Panc1 (cell line): Measurements from ENCODE around the gene ELMO2. TPM values are rescaled to one million over a fixed set of nuclear protein-coding genes. Genes with fewer than 3 reads are reported as not detected.

Experiments used
- ATAC-seq: fragments of 200-7000 bp; cut with Tn5 transposase; 2 replicates; pipeline ENCODE4 v1.9.1; 2020; ENCODE audit warnings: mild to moderate bottlenecking, moderate library complexity
- BruUV-seq: library from RNA; stranded (reverse); fragments of 400-500 nt; replicated peaks from 2 replicates; lab custom pipeline; 2021; lab: Mats Ljungman, UMichigan
- CTCF ChIA-PET: fragments of 300-600 bp; sonication (Branson Sonifier 250); formaldehyde crosslinking; loops from one replicate; lab custom pipeline; 2022; ENCODE audit warnings: antibody characterized with exemption; lab: Charles Lee
- POLR2A ChIA-PET: fragments of 300-600 bp; sonication (Branson Sonifier 250); formaldehyde crosslinking; loops from one replicate; lab custom pipeline; 2022; ENCODE audit warnings: antibody characterized with exemption; lab: Charles Lee
- DNase-seq: peaks from one replicate; pipeline ENCODE4 v3.0.0-alpha.2; 2010; ENCODE audit warnings: low read depth, low spot score
- H3K27ac ChIP-seq: 2 replicates; pipeline ENCODE4 v1.5.1; 2011; ENCODE audit warnings: mild to moderate bottlenecking, low read length, inconsistent platforms
- H3K27me3 ChIP-seq: fragments of 200-500 bp; sonication (Bioruptor generic); 2 replicates; pipeline ENCODE4 v1.6.0; 2014; ENCODE audit warnings: low read length, inconsistent platforms; ENCODE audit not compliant: control insufficient read depth, insufficient read depth
- H3K36me3 ChIP-seq: fragments of 200-500 bp; sonication (Bioruptor generic); 2 replicates; pipeline ENCODE4 v1.5.1; 2014; ENCODE audit warnings: inconsistent platforms, mild to moderate bottlenecking, low read length, moderate library complexity; ENCODE audit not compliant: control insufficient read depth, insufficient read depth
- H3K4me1 ChIP-seq: 2 replicates; pipeline ENCODE4 v1.5.1; 2011; ENCODE audit warnings: inconsistent platforms, mild to moderate bottlenecking, low read length, moderate library complexity; ENCODE audit not compliant: control insufficient read depth, insufficient read depth
- H3K4me3 ChIP-seq, 2 experiments: 2 replicates each; pipeline ENCODE4 v1.5.1; 2011 to 2012; ENCODE audit warnings: low read depth in 2 of 2, low read length in 2 of 2, mild to moderate bottlenecking in 2 of 2, inconsistent platforms in 1 of 2, moderate library complexity in 1 of 2
- H3K9me3 ChIP-seq: fragments of 200-500 bp; sonication (Bioruptor generic); 2 replicates; pipeline ENCODE4 v1.5.1; 2014; ENCODE audit warnings: low read depth, mild to moderate bottlenecking, inconsistent platforms, low read length, moderate library complexity; ENCODE audit not compliant: control insufficient read depth, insufficient read depth
- CTCF ChIP-seq: fragments of 450-650 bp; IDR thresholded peaks from 2 replicates; pipeline ENCODE4 v1.5.1; 2017; ENCODE audit warnings: mild to moderate bottlenecking
- POLR2AphosphoS5 ChIP-seq: IDR thresholded peaks from 2 replicates; pipeline ENCODE4 v1.6.1; 2012; ENCODE audit warnings: mild to moderate bottlenecking, low read depth, low read length, moderate library complexity
- SIN3A ChIP-seq: IDR thresholded peaks from 2 replicates; pipeline ENCODE4 v1.6.1; 2012; ENCODE audit warnings: low read depth, mild to moderate bottlenecking, low read length, moderate library complexity, borderline replicate concordance; ENCODE audit not compliant: insufficient read depth
- TCF7L2 ChIP-seq: IDR thresholded peaks from 2 replicates; pipeline ENCODE4 v1.6.1; 2011; ENCODE audit warnings: mild to moderate bottlenecking, low read depth, low read length, inconsistent platforms
- in situ Hi-C: cut with HindIII; loops from 2 replicates; pipeline ENCODE4 v1.10.0; 2016; ENCODE audit warnings: low sequenced_read_pairs, low pct_unique_long_range_greater_than_20kb
- intact Hi-C: fragments of 100-400 bp; cut with micrococcal nuclease; formaldehyde crosslinking; loops from one replicate; pipeline ENCODE4 v1.10.0; 2022; ENCODE audit not compliant: unreplicated experiment
- total RNA-seq: library from RNA; stranded (reverse); gene quantifications from one replicate; pipeline ENCODE4 v1.2.1, GENCODE V29; 2021; ENCODE audit not compliant: unreplicated experiment
- TF ChIP-seq, protein P1 (sequence below), 2 experiments: IDR thresholded peaks; 2 replicates each; pipeline ENCODE4 v1.6.1; 2011 to 2012; ENCODE audit warnings: low read depth in 2 of 2, control low read depth in 1 of 2, low read length in 1 of 2, mild to moderate bottlenecking in 1 of 2, moderate library complexity in 1 of 2; ENCODE audit not compliant: insufficient read depth in 1 of 2

Gene ELMO2
- total RNA-seq, 1 experiment from 2014 or later, result 40.4 TPM

DNA sequence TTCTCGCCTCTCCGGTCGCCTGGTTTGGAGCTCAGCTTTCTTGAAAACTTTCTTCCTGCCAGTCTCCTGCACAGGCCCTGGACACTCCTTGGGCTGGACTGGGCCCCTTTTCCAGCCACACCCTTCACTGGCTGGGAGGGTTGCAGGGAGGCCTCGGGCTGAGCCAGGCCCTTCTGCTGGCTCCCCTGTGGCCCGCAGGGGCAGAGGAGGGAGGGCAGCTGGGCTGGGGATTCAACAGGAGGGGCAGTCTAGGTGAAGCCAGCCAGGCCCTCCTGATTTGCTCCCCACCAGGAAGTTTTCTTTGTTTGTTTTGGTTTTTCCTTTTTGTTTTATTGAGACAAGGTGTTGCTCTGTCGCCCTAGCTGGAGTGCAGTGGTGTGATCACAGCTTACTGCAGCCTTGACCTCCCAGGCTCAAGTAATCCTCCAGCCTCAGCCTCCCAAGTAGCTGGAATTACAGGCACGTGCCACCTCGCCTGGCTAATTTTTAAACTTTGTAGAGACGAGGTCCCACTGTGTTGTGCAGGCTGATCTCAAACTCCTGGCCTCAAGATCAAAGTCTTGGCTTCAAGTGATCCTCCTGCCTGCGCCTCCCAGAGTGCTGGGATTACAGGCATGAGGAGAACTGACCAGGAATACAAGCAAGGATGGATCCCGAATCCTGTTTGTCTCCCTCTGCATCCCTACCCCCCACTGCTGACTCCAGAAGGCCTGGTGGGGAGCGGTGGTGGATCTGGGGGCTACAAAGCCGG is 74.6 kb downstream of the ELMO2 start:
- no peak for DNase-seq
- Histone ChIP-seq H3K27me3 (no peaks in the 10 kb centered on the region; the same call in 1 of the 2 replicates), H3K4me3 (no peak overlapping the region), H3K27ac (no peak overlapping the region), H3K4me1 (no peaks in the 10 kb centered on the region), H3K36me3 (no peaks in the 10 kb centered on the region), H3K9me3 (no peaks in the 10 kb centered on the region)
- peak; percentile 52; the same call in 1 of the 2 replicates for ATAC-seq
- in situ Hi-C loops (no loop called here), intact Hi-C loops (no loop called here)
- no TSS peak for BruUV-seq
- TF ChIP-seq SIN3A, result no peak
- no peak for TF ChIP-seq TCF7L2
- POLR2A ChIA-PET, result no interaction called here
- CTCF ChIA-PET, result no interaction called here

DNA sequence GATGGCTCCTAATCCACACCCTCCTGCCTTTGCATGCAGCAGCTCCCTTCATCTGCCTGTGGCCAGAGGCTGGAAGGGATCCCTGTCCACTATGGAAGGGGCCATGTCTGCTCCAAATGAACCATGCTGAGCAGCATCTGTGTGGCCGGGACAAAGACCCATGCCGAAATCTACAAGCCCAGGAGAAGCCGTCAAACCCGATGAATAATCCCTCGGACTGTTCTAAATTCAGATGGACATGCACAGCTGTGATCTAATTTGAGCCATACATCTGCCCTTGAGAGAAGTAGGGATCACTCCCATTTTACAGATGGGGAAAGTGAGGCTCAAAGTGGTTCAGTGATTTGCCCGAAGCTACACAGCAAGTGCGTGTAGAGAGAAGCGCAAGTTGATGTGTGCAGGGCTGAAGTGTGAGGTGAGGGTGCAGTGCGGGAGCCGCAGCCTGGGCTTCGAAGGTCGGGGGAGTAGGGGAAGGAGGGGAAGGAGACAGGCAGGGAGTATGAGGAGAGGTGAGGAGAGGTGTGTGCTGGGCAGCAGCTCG is 75.5 kb downstream of the ELMO2 start:
- Histone ChIP-seq H3K9me3 (no peaks in the 10 kb centered on the region), H3K27ac (no peak overlapping the region), H3K36me3 (no peaks in the 10 kb centered on the region), H3K4me1 (no peaks in the 10 kb centered on the region), H3K4me3 (no peak overlapping the region), H3K27me3 (no peaks in the 10 kb centered on the region; the same call in 1 of the 2 replicates)
- ATAC-seq, result no peak
- no TSS peak for BruUV-seq
- POLR2A ChIA-PET, result no interaction called here
- TF ChIP-seq SIN3A (no peak), CTCF (no peak), TCF7L2 (no peak), POLR2AphosphoS5 (no peak)
- TF ChIP-seq, protein P1, sequence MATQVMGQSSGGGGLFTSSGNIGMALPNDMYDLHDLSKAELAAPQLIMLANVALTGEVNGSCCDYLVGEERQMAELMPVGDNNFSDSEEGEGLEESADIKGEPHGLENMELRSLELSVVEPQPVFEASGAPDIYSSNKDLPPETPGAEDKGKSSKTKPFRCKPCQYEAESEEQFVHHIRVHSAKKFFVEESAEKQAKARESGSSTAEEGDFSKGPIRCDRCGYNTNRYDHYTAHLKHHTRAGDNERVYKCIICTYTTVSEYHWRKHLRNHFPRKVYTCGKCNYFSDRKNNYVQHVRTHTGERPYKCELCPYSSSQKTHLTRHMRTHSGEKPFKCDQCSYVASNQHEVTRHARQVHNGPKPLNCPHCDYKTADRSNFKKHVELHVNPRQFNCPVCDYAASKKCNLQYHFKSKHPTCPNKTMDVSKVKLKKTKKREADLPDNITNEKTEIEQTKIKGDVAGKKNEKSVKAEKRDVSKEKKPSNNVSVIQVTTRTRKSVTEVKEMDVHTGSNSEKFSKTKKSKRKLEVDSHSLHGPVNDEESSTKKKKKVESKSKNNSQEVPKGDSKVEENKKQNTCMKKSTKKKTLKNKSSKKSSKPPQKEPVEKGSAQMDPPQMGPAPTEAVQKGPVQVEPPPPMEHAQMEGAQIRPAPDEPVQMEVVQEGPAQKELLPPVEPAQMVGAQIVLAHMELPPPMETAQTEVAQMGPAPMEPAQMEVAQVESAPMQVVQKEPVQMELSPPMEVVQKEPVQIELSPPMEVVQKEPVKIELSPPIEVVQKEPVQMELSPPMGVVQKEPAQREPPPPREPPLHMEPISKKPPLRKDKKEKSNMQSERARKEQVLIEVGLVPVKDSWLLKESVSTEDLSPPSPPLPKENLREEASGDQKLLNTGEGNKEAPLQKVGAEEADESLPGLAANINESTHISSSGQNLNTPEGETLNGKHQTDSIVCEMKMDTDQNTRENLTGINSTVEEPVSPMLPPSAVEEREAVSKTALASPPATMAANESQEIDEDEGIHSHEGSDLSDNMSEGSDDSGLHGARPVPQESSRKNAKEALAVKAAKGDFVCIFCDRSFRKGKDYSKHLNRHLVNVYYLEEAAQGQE (IDR thresholded peaks at IDR 0.05; ENCODE audit: insufficient read depth in 1 of 2, low read depth in 2 of 2, low read length in 1 of 2), result no peak
- no peak for DNase-seq
- CTCF ChIA-PET, result no interaction called here
- intact Hi-C loops (no loop called here), in situ Hi-C loops (no loop called here)
